Right renal cortex interstitium (tissue), 3 donors: ENCODE data around the gene MRPL2. TPM values are rescaled to one million over a fixed set of nuclear protein-coding genes. Genes with fewer than 3 reads are reported as not detected.
"Not testable (repeated sequence)": the region's sequence is repeated elsewhere in the genome, so short reads cannot be mapped to it uniquely, and the experiment has no call there.

ENCODE experiments used
- DNase-seq, 3 donors: peaks; one replicate each; pipeline ENCODE4 v3.0.0-alpha.2; 2013; ENCODE audit warnings: low read depth in 3 of 3, low spot score in 2 of 3
- polyA plus RNA-seq, 3 donors: library from polyadenylated mRNA; unstranded; fragments of 120-200 nt; gene quantifications; one replicate each; pipeline ENCODE4 v1.2.1, GENCODE V29; 2013; ENCODE audit not compliant: insufficient read length in 3 of 3

The MRPL2 gene
- polyA plus RNA-seq, 3 donors = 53.4 to 54.4 (median 54.2) TPM

GRCh38 chr6:43082806-43083655 lies 23.8 kb upstream of the MRPL2 start:
- no peak for DNase-seq

GRCh38 chr6:43081922-43082321 lies 22.7 kb upstream of the MRPL2 start:
- not testable (repeated sequence) for DNase-seq

GRCh38 chr6:43081043-43081442 lies 21.8 kb upstream of the MRPL2 start:
- no peak for DNase-seq

GRCh38 chr6:43078691-43079090 lies 19.5 kb upstream of the MRPL2 start:
- DNase-seq = no peak

- no peak for DNase-seq
Measured at GRCh38 chr6:43077981-43078511, 18.8 kb upstream of the MRPL2 start.

- DNase-seq = no peak
Measured at GRCh38 chr6:43077333-43077809, 18.1 kb upstream of the MRPL2 start.

- no peak for DNase-seq
Measured at GRCh38 chr6:43076464-43077332, 17.5 kb upstream of the MRPL2 start.

GRCh38 chr6:43075670-43076463 lies 16.6 kb upstream of the MRPL2 start, which contains the start of gene PTK7:
PTK7 (plus strand) TSS chr6:43076314; CDS start chr6:43076489, 175 bp downstream.
- no peak for DNase-seq

- DNase-seq = no peak
Measured at GRCh38 chr6:43074847-43075669, 15.8 kb upstream of the MRPL2 start.

GRCh38 chr6:43070028-43070632 lies 10.9 kb upstream of the MRPL2 start:
- DNase-seq = no peak

- DNase-seq = no peak
Measured at GRCh38 chr6:43062818-43063217, 3.6 kb upstream of the MRPL2 start.

- DNase-seq = no peak
Measured at GRCh38 chr6:43061861-43062260, 2.6 kb upstream of the MRPL2 start.

- no peak for DNase-seq
Measured at GRCh38 chr6:43060755-43061633, 1.8 kb upstream of the MRPL2 start.

GRCh38 chr6:43060034-43060754 lies 960 bp upstream of the MRPL2 start:
- DNase-seq = no peak

- DNase-seq = no peak
Measured at GRCh38 chr6:43058531-43058930, 703 bp downstream of the MRPL2 start.

GRCh38 chr6:43055966-43056365 lies 3.3 kb downstream of the MRPL2 start:
- DNase-seq = no peak

- no peak for DNase-seq
Measured at GRCh38 chr6:43054206-43054943, 4.9 kb downstream of the MRPL2 start.
